22Rv1 (cell line): ENCODE measurements around the gene GLIS1.

ENCODE experiments used
- CTCF ChIP-seq: fragments of 450-650 bp; IDR thresholded peaks from 2 replicates; pipeline ENCODE4 v1.5.1; 2017; ENCODE audit warnings: mild to moderate bottlenecking
- ZFX ChIP-seq: fragments of 450-650 bp; IDR thresholded peaks from 2 replicates; pipeline ENCODE4 v1.6.1; 2017; ENCODE audit warnings: antibody characterized with exemption, borderline replicate concordance

GRCh38 chr1:53708687-53709086 is 30.3 kb downstream of the GLIS1 start:
- TF ChIP-seq CTCF: no peak
- no peak for TF ChIP-seq ZFX
